ENCODE measurements around the gene PKN1.
"Not testable (repeated sequence)": the region's sequence is repeated elsewhere in the genome, so short reads cannot be mapped to it uniquely, and the experiment has no call there.

PKN1 gene

GRCh38 chr19:14492756-14493337, 59.7 kb downstream of the PKN1 start:
- no peak for DNase-seq

- no peak for DNase-seq
These were observed 61.3 kb downstream of the PKN1 start for GRCh38 chr19:14494411-14494810.

GRCh38 chr19:14494910-14495671, 62.0 kb downstream of the PKN1 start:
- no peak for DNase-seq

GRCh38 chr19:14495672-14496028, 62.5 kb downstream of the PKN1 start:
- DNase-seq: no peak

GRCh38 chr19:14496029-14496833, 63.1 kb downstream of the PKN1 start, which contains the start of gene GIPC1:
TSS of gene GIPC1 (minus strand) at chr19:14496127. CDS start at chr19:14482976, 13,151 bp downstream.
- DNase-seq: peak; percentile 99

- DNase-seq: no peak
These were observed 63.7 kb downstream of the PKN1 start for GRCh38 chr19:14496834-14497227.

- no peak for DNase-seq
These were observed 64.3 kb downstream of the PKN1 start for GRCh38 chr19:14497228-14497921.

GRCh38 chr19:14502334-14503092, 69.4 kb downstream of the PKN1 start:
- no peak for DNase-seq

GRCh38 chr19:14503285-14503684, 70.2 kb downstream of the PKN1 start:
- DNase-seq: no peak

- not testable (repeated sequence) for DNase-seq
These were observed 71.5 kb downstream of the PKN1 start for GRCh38 chr19:14504575-14504974.

- no peak for DNase-seq
These were observed 72.6 kb downstream of the PKN1 start for GRCh38 chr19:14505488-14506239.

GRCh38 chr19:14507704-14508542, 74.8 kb downstream of the PKN1 start:
- DNase-seq: no peak

- DNase-seq: no peak
These were observed 77.5 kb downstream of the PKN1 start for GRCh38 chr19:14510311-14511228.

- DNase-seq: no peak
These were observed 78.1 kb downstream of the PKN1 start for GRCh38 chr19:14511229-14511593.

GRCh38 chr19:14512406-14512961, 79.4 kb downstream of the PKN1 start:
- no peak for DNase-seq

GRCh38 chr19:14514215-14514863, 81.2 kb downstream of the PKN1 start:
- DNase-seq: no peak

GRCh38 chr19:14515501-14516047, 82.5 kb downstream of the PKN1 start:
- no peak for DNase-seq

GRCh38 chr19:14516048-14516534, 83.0 kb downstream of the PKN1 start:
- no peak for DNase-seq
